GM12878 (cell line): ENCODE data around the gene ABCD2. TPM values are rescaled to one million over a fixed set of nuclear protein-coding genes. Genes with fewer than 3 reads are reported as not detected.
A peak's percentile ranks its signal among the peaks of the same experiment; 100 is the strongest.

Experiments
- ATAC-seq: fragments of 200-7000 bp; cut with Tn5 transposase; 3 replicates; pipeline ENCODE4 v1.9.1; 2020; ENCODE audit warnings: mild to moderate bottlenecking, moderate library complexity
- BruUV-seq: library from RNA; stranded (reverse); fragments of 400-500 nt; replicated peaks from 2 replicates; lab custom pipeline; 2021; lab: Mats Ljungman, UMichigan
- CTCF ChIA-PET: fragments of 300-600 bp; sonication (Branson Sonifier 250); formaldehyde crosslinking; extraction: SDS; loops from one replicate; lab custom pipeline; 2021; ENCODE audit warnings: inconsistent platforms; lab: Yijun Ruan, JAX
- POLR2A ChIA-PET: fragments of 350-600 bp; formaldehyde crosslinking; extraction: SDS; loops from one replicate; lab custom pipeline; 2021; ENCODE audit warnings: inconsistent platforms; lab: Charles Lee
- RAD21 ChIA-PET: fragments of 300-600 bp; sonication (Branson Sonifier 250); formaldehyde crosslinking; loops from one replicate; lab custom pipeline; 2023; ENCODE audit warnings: antibody characterized with exemption; ENCODE audit not compliant: unreplicated experiment; lab: Charles Lee
- SMC1A ChIA-PET: fragments of 300-600 bp; sonication (Branson Sonifier 250); formaldehyde crosslinking; loops from one replicate; lab custom pipeline; 2023; ENCODE audit not compliant: unreplicated experiment, uncharacterized antibody; lab: Charles Lee
- DNase-seq: peaks from one replicate; pipeline ENCODE4 v3.0.0-alpha.2; 2011; ENCODE audit warnings: low read depth, low spot score
- FAIRE-seq: peaks from 3 replicates; lab custom pipeline; 2011; peaks lifted over from hg19 to GRCh38; lab: Jason Lieb, UNC
- H2AFZ ChIP-seq: 2 replicates; pipeline ENCODE4 v1.6.0; 2011; ENCODE audit warnings: low read depth, low read length, control low read depth; ENCODE audit not compliant: control insufficient read depth
- H3K27ac ChIP-seq: 2 replicates; pipeline ENCODE4 v1.5.1; 2011; ENCODE audit warnings: control low read depth; ENCODE audit not compliant: control insufficient read depth, insufficient read depth
- H3K27me3 ChIP-seq, 2 experiments: replicated peaks in 1 of 2; 2 replicates each; pipeline versions ENCODE4 v1.6.0 to v1.6.1; 2011; ENCODE audit warnings: low read length in 1 of 2; ENCODE audit not compliant: control insufficient read depth in 2 of 2, insufficient read depth in 2 of 2
- H3K36me3 ChIP-seq, 2 experiments: 2 replicates each; pipeline ENCODE4 v1.5.1; 2011; ENCODE audit warnings: low read length in 1 of 2; ENCODE audit not compliant: control insufficient read depth in 2 of 2, insufficient read depth in 2 of 2
- H3K4me1 ChIP-seq: 2 replicates; pipeline ENCODE4 v1.6.1; 2011; ENCODE audit warnings: mild to moderate bottlenecking, low read length, moderate library complexity, mixed read lengths; ENCODE audit not compliant: control insufficient read depth, insufficient read depth
- H3K4me2 ChIP-seq: 2 replicates; pipeline ENCODE4 v1.6.0; 2011; ENCODE audit warnings: control low read depth; ENCODE audit not compliant: control insufficient read depth, insufficient read depth
- H3K4me3 ChIP-seq: fragments of 200-600 bp; sonication (generic); 2 replicates; pipeline ENCODE4 v1.5.1; 2016
- H3K79me2 ChIP-seq: 2 replicates; pipeline ENCODE4 v1.6.0; 2011; ENCODE audit warnings: low read length; ENCODE audit not compliant: control insufficient read depth, insufficient read depth
- H3K9ac ChIP-seq: 2 replicates; pipeline ENCODE4 v1.8.0; 2011; ENCODE audit warnings: low read length, control low read depth, mixed read lengths; ENCODE audit not compliant: control insufficient read depth, insufficient read depth
- H3K9me3 ChIP-seq: replicated peaks from 3 replicates; pipeline ENCODE4 v1.5.1; 2011; ENCODE audit warnings: mild to moderate bottlenecking, low read length; ENCODE audit not compliant: control insufficient read depth, insufficient read depth
- H4K20me1 ChIP-seq: 2 replicates; pipeline ENCODE4 v1.6.0; 2011; ENCODE audit not compliant: control insufficient read depth, insufficient read depth
- ATF7 ChIP-seq: fragments of 450-650 bp; IDR thresholded peaks from 2 replicates; pipeline ENCODE4 v1.6.1; 2016; ENCODE audit warnings: low read depth, mild to moderate bottlenecking
- BCLAF1 ChIP-seq: fragments of 450-650 bp; IDR thresholded peaks from 2 replicates; pipeline ENCODE4 v1.6.1; 2017; ENCODE audit warnings: antibody characterized with exemption, mild to moderate bottlenecking, moderate library complexity
- BHLHE40 ChIP-seq, 2 experiments: fragments of 450-650 bp in 1 of 2; IDR thresholded peaks; 2 replicates each; pipeline ENCODE4 v1.6.1; 2011 to 2017; ENCODE audit warnings: low read depth in 2 of 2, borderline replicate concordance in 1 of 2, improper control_type of control experiment in 1 of 2, low read length in 1 of 2, mild to moderate bottlenecking in 1 of 2
- CBX3 ChIP-seq: fragments of 200-600 bp; sonication (generic); IDR thresholded peaks from 2 replicates; pipeline ENCODE4 v1.6.1; 2016; ENCODE audit warnings: low read depth, borderline replicate concordance
- CBX5 ChIP-seq: sonication (generic); IDR thresholded peaks from 2 replicates; pipeline ENCODE4 v1.6.1; 2016; ENCODE audit warnings: low read depth, moderate library complexity, mild to moderate bottlenecking, inconsistent platforms
- CREM ChIP-seq: IDR thresholded peaks from 2 replicates; pipeline ENCODE4 v1.6.1; 2014; ENCODE audit warnings: antibody characterized with exemption, low read depth
- DPF2 ChIP-seq: fragments of 450-650 bp; IDR thresholded peaks from 2 replicates; pipeline ENCODE4 v1.6.1; 2017; ENCODE audit warnings: mild to moderate bottlenecking
- IKZF1 ChIP-seq: fragments of 450-650 bp; conservative IDR thresholded peaks from 2 replicates; pipeline ENCODE4 v1.6.1; 2017; ENCODE audit warnings: antibody characterized with exemption, mild to moderate bottlenecking
- IRF4 ChIP-seq: IDR thresholded peaks from 2 replicates; pipeline ENCODE4 v1.6.1; 2011; ENCODE audit warnings: low read depth, low read length
- IRF5 ChIP-seq: fragments of 450-650 bp; IDR thresholded peaks from 2 replicates; pipeline ENCODE4 v1.6.1; 2017; ENCODE audit warnings: borderline replicate concordance
- NKRF ChIP-seq: fragments of 450-650 bp; conservative IDR thresholded peaks from 2 replicates; pipeline ENCODE4 v1.6.1; 2017; ENCODE audit warnings: mild to moderate bottlenecking, moderate library complexity
- PBX3 ChIP-seq: IDR thresholded peaks from 2 replicates; pipeline ENCODE4 v1.6.1; 2011; ENCODE audit warnings: mild to moderate bottlenecking, low read depth, low read length, moderate library complexity; ENCODE audit not compliant: insufficient replicate concordance
- PML ChIP-seq: IDR thresholded peaks from 2 replicates; pipeline ENCODE4 v1.6.1; 2012; ENCODE audit warnings: low read length, inconsistent platforms
- POLR2A ChIP-seq: IDR thresholded peaks from 2 replicates; pipeline ENCODE4 v1.6.1; 2011; ENCODE audit warnings: low read depth, mild to moderate bottlenecking, low read length
- RAD51 ChIP-seq: fragments of 450-650 bp; IDR thresholded peaks from 2 replicates; pipeline ENCODE4 v1.6.1; 2016; ENCODE audit warnings: moderate library complexity, mild to moderate bottlenecking, inconsistent platforms
- RFX5 ChIP-seq: IDR thresholded peaks from 2 replicates; pipeline ENCODE4 v1.6.1; 2011; ENCODE audit warnings: low read depth, low read length, improper control_type of control experiment
- YY1 ChIP-seq: IDR thresholded peaks from 2 replicates; pipeline ENCODE4 v1.6.1; 2011; ENCODE audit warnings: low read depth, mild to moderate bottlenecking, low read length
- ZNF207 ChIP-seq: fragments of 450-650 bp; IDR thresholded peaks from 2 replicates; pipeline ENCODE4 v1.6.1; 2014; ENCODE audit warnings: antibody characterized with exemption, mild to moderate bottlenecking, borderline replicate concordance
- WGBS: methylation state at CpG from one replicate; pipeline ENCODE4 v1.1.6; 2016; ENCODE audit warnings: low lambda C conversion rate; ENCODE audit not compliant: insufficient replicate concordance, insufficient coverage; ENCODE audit errors: missing lambda C conversion rate; 5-methylcytosine and 5-hydroxymethylcytosine counted together
- in situ Hi-C: fragments of 300-500 bp; cut with MboI; formaldehyde crosslinking; loops from 9 replicates; pipeline ENCODE4 v1.14.3; 2018; ENCODE audit warnings: mixed read lengths
- intact Hi-C: fragments of 100-400 bp; cut with micrococcal nuclease; formaldehyde crosslinking; loops from one replicate; pipeline ENCODE4 v1.14.2; 2022; ENCODE audit not compliant: unreplicated experiment
- polyA plus RNA-seq, 11 experiments: library from polyadenylated mRNA; depleted of rRNA in 4 of 11; unstranded in 6 of 11; stranded (reverse) in 5 of 11; fragments of >200 nt; fragmentation: Nextera tagmentation in 4 of 11; fragmentation: Illumina TruSeq in 1 of 11; extraction: Ambion mirVana in 4 of 11; extraction: Trizol in 1 of 11; gene quantifications; 1 replicate in 1 of 11; 2 replicates in 10 of 11; pipeline versions ENCODE4 v1.2.1 to v1.2.3, GENCODE V29; 2011 to 2016; ENCODE audit warnings: inconsistent platforms in 2 of 11, missing spikeins in 2 of 11, low read depth in 1 of 11
- total RNA-seq, 4 experiments: library from RNA; depleted of rRNA in 3 of 4; stranded (reverse); fragments of >200 nt in 3 of 4; fragmentation: Illumina TruSeq in 1 of 4; extraction: Trizol in 1 of 4; gene quantifications; 2 replicates each; pipeline versions ENCODE4 v1.2.1 to v1.2.3, GENCODE V29; 2013 to 2021

The ABCD2 gene
- total and polyA plus RNA-seq, 10 of the 15 experiments (the other 5 are each of a cell fraction or from before 2014, with no cell fraction given) = 4.4 to 16.2 (median 7.5) TPM

- no peaks in the 10 kb centered on the region for H3K36me3 ChIP-seq
- H3K9ac ChIP-seq = peak overlapping the region; percentile 92
- no peaks in the 10 kb centered on the region for H4K20me1 ChIP-seq
- TSS peak; percentile 84 for BruUV-seq
- DNase-seq = no peak
- RAD21 ChIA-PET = interaction anchor here (0.8 to 5.3 kb wide), 17 partner anchors 8 to 941 kb away, joined by 3 to 41 read pairs (median 3); no protein-coding TSS in a partner anchor
- POLR2A ChIA-PET = interaction anchor here (0.5 to 3.9 kb wide), 11 partner anchors 8 to 848 kb away, joined by 3 to 29 read pairs (median 4); no protein-coding TSS in a partner anchor
- H3K4me2 ChIP-seq = peak overlapping the region; percentile 96
- peaks cover 55% of the 10 kb centered on the region for H3K79me2 ChIP-seq
- in situ Hi-C loops = loop anchor here (25.0 kb wide), 3 partner anchors 493 to 832 kb away; partner anchors contain the start of gene SLC2A13
- H3K9me3 ChIP-seq = no peaks in the 10 kb centered on the region
- CTCF ChIA-PET = interaction anchor here (0.6 to 3.9 kb wide), 10 partner anchors 8 to 175 kb away, joined by 3 to 19 read pairs (median 5); no protein-coding TSS in a partner anchor
- H3K27ac ChIP-seq = peak overlapping the region; percentile 98
- peak; percentile 15 for ATAC-seq
- peak overlapping the region; percentile 95 for H3K4me3 ChIP-seq
- SMC1A ChIA-PET = interaction anchor here (0.8 to 7.0 kb wide), 24 partner anchors 9 to 941 kb away, joined by 3 to 101 read pairs (median 4); no protein-coding TSS in a partner anchor
- H2AFZ ChIP-seq = peak overlapping the region; percentile 90
- peaks cover 16% of the 10 kb centered on the region for H3K4me1 ChIP-seq
- intact Hi-C loops = loop anchor here (2.0 to 10.0 kb wide), 6 partner anchors 74 to 714 kb away; partner anchors contain the start of genes CPNE8, KIF21A and LRRK2
- WGBS = 0% methylated on average over 10 of the region's 10 CpGs
- no peaks in the 10 kb centered on the region for H3K27me3 ChIP-seq
- FAIRE-seq = no peak
- TF ChIP-seq IRF5 (no peak), BCLAF1 (no peak), ATF7 (no peak), PBX3 (no peak), YY1 (no peak), CBX3 (no peak), NKRF (0 out of 2 replicates have a peak, but pooled peaks have one; percentile 80), RAD51 (no peak), ZNF207 (no peak), RFX5 (no peak), IRF4 (no peak), CREM (no peak), POLR2A (peak; percentile 41; the same call in 1 of the 2 replicates), IKZF1 (no peak), CBX5 (0 out of 2 replicates have a peak, but pooled peaks have one; percentile 9), DPF2 (peak; percentile 48), BHLHE40 (IDR thresholded peaks at IDR 0.05; ENCODE audit: borderline replicate concordance in 1 of 2, low read depth in 2 of 2, low read length in 1 of 2) (no peak), PML (no peak; the same call in 1 of the 2 replicates)
Observed at GRCh38 chr12:39619316-39619659, 315 bp downstream of the ABCD2 start.
